ENCODE data around the gene ST7. TPM values are rescaled to one million over a fixed set of nuclear protein-coding genes. Genes with fewer than 3 reads are reported as not detected.
"Not testable (repeated sequence)": the region's sequence is repeated elsewhere in the genome, so short reads cannot be mapped to it uniquely, and the experiment has no call there.

ST7 gene
- total RNA-seq, 1 donor from 2014 or later, result 31.4 TPM

DNA sequence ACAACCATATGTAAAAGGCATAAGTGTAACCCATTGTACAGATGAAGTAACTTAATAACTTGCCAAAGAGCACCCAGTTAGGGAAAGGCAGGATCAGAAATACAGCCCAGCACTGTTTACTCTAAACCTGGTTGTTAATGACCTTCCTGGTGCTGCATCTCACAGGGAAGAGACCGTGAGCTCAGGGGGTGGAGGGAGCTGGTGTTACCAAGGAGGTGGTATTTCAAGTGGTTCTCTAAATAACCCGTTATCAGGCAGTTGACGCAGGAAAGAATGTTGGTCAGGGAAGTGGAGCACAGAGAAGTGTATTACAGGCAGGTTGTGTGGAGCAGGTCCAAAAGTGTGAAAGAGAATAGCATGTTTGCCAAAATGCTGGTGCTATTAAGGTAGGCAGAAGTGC lies 4.4 kb upstream of the ST7 start:
- intact Hi-C loops (cut with micrococcal nuclease), result no loop called here
- ATAC-seq (peak; percentile 93), DNase-seq (peak; percentile 59)

- intact Hi-C loops (cut with micrococcal nuclease), result no loop called here
Observed at GRCh38 chr7:116949941-116950801, 3.1 kb upstream of the ST7 start.

GRCh38 chr7:116950889-116951351 lies 2.4 kb upstream of the ST7 start:
- DNase-seq, result no peak
- no peak for ATAC-seq
- intact Hi-C loops (cut with micrococcal nuclease), result no loop called here

More at GRCh38 chr7:116949941-116950801, 3.1 kb upstream of the ST7 start:
- DNase-seq (no peak), ATAC-seq (no peak)

GRCh38 chr7:116951366-116952292 lies 1.7 kb upstream of the ST7 start:
- no peak for DNase-seq
- intact Hi-C loops (cut with micrococcal nuclease), result no loop called here
- ATAC-seq, result no peak

GRCh38 chr7:116952635-116953371 lies 498 bp upstream of the ST7 start:
- DNase-seq (peak; percentile 77), ATAC-seq (no peak)
- intact Hi-C loops (cut with micrococcal nuclease), result no loop called here

GRCh38 chr7:116953906-116954838 lies 871 bp downstream of the ST7 start:
- ATAC-seq, result peak; percentile 51
- intact Hi-C loops (cut with micrococcal nuclease), result no loop called here
- DNase-seq, result peak; percentile 73

- intact Hi-C loops (cut with micrococcal nuclease), result no loop called here
- no peak for DNase-seq
Observed at GRCh38 chr7:116955340-116955739, 2.0 kb downstream of the ST7 start.

GRCh38 chr7:116955801-116956476 lies 2.6 kb downstream of the ST7 start:
- DNase-seq, result peak; percentile 32
- intact Hi-C loops (cut with micrococcal nuclease), result no loop called here
- peak; percentile 22 for ATAC-seq

More at GRCh38 chr7:116955340-116955739, 2.0 kb downstream of the ST7 start:
- ATAC-seq, result no peak

DNA sequence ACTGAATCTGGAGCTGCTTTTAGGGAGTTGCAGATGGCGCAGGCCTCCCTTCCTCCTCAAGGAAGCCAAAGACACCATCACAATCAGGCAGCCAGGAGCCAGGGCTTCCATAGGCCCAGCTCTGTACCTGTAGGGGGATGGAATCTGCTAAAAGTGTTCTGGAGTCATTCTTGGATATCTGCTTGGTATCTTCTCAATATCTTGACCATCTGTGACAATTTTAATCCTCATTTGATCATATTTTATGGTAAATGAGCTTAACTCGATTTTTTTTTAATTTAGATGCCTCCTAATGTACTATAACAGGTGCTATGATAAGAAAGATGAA lies 3.1 kb downstream of the ST7 start:
- intact Hi-C loops (cut with micrococcal nuclease), result no loop called here
- DNase-seq, result no peak

DNA sequence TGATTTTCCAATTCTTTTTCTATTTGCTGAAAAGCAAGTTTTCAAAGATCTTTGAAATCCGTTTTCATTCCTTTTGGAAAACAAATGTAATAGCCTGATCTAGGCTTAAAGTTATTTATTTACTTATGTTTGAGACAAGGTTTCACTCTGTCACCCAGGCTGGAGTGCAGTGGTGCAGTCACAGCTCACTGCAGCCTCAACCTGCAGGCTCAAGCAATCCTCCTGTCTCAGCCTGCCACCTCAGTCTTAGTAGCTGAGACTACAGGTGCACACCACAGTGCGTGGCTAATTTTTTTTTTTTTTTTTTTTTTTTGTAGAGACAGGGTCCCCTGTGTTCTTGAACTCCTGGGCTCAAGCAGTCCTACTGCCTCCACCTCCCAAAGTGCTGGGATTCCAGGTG lies 4.6 kb downstream of the ST7 start:
- DNase-seq (no peak), ATAC-seq (no peak)
- intact Hi-C loops (cut with micrococcal nuclease), result no loop called here

More for the DNA sequence above, 3.1 kb downstream of the ST7 start:
- no peak for ATAC-seq

DNA sequence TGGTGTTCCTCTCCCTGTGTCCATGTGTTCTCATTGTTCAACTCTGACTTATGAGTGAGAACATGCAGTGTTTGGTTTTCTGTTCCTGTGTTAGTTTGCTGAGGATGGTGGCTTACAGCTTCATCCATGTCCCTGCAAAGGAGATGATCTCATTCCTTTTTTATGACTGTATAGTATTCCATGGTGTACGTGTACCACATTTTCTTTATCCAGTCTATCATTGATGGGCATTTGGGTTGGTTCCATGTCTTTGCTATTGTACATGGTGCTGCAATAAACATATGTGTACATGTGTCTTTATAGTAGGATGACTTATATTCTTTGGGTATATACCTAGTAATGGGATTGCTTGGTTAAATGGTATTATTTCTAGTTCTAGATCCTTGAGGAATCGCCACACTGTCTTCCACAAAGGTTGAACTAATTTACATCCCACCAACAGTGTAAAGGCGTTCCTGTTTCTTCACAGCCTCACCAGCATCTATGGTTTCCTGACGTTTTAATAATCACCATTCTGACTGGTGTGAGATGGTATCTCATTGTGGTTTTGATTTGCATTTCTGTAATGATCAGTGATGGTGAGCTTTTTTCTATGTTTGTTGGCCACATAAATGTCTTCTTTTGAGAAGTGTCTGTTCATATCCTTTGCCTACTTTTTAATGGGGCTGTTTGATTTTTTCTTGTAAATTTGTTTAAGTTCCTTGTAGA lies 8.8 kb downstream of the ST7 start:
- intact Hi-C loops (cut with micrococcal nuclease); ATAC-seq; DNase-seq: not testable (repeated sequence)

DNA sequence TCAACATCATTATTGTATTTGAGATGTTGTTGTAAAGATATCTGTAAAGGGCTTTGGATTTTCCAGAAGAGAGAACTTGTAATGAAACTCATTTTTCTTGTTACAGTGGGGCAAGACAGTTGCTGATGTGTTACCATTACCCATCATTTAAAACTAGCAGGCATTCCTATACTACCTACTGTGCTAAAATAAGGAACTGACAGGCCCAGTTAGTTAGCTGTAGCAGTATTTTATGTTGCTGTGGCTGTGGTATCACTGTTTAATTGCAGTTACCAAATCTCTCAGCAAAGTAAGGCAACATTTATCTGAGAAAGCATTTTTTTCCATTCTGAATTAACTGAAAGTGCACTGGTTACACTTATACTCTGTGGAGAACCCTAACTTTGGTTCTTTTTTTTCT lies 9.9 kb downstream of the ST7 start:
- intact Hi-C loops (cut with micrococcal nuclease), result no loop called here
- DNase-seq (no peak), ATAC-seq (peak; percentile 75)

GRCh38 chr7:116966601-116967000 lies 13.3 kb downstream of the ST7 start:
- DNase-seq (no peak), ATAC-seq (no peak)
- intact Hi-C loops (cut with micrococcal nuclease), result no loop called here

- no peak for ATAC-seq
- DNase-seq, result no peak
- intact Hi-C loops (cut with micrococcal nuclease), result no loop called here
Observed at GRCh38 chr7:116967254-116967922, 14.1 kb downstream of the ST7 start.

DNA sequence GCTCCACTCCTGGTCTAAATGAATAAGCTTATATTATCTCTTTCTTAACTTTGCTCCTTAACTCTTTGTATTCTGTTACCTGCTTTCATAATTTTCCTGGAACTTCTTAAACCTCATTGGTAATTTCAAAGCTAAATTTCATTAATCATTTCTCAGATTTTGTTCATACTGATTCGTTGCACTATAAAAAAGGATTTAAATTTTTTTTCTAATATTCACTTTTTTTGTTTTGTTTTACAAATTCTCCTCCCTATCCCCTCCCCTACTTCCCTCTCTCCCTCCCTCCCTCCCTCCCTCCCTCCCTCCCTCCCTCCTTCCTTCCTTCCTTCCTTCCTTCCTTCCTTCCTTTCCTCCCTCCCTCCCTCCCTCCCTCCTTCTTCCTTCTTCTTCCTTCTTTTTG lies 14.7 kb downstream of the ST7 start:
- intact Hi-C loops (cut with micrococcal nuclease), result no loop called here
- DNase-seq, result no peak
- ATAC-seq, result no peak

- intact Hi-C loops (cut with micrococcal nuclease), result no loop called here
Observed at GRCh38 chr7:116968631-116969030, 15.3 kb downstream of the ST7 start.

More at GRCh38 chr7:116968631-116969030, 15.3 kb downstream of the ST7 start:
- no peak for ATAC-seq
- no peak for DNase-seq
